Smooth muscle cell (in vitro differentiated cells): ENCODE measurements around the gene CTNNA3. TPM values are rescaled to one million over a fixed set of nuclear protein-coding genes. Genes with fewer than 3 reads are reported as not detected.

Experiments
- DNase-seq: peaks from one replicate; lab custom pipeline; 2025; ENCODE audit not compliant: unreplicated experiment; lab: John Stamatoyannopoulos, UW
- H2AFZ ChIP-seq: fragments of 200-600 bp; sonication (generic); 2 replicates; pipeline ENCODE4 v1.6.0; 2016; ENCODE audit warnings: antibody characterized with exemption, low read depth, mild to moderate bottlenecking
- H3F3A ChIP-seq: fragments of 200-600 bp; sonication (generic); 2 replicates; pipeline ENCODE4 v1.6.0; 2017; ENCODE audit warnings: antibody characterized with exemption, low read depth
- H3K27ac ChIP-seq: fragments of 200-600 bp; sonication (generic); 2 replicates; pipeline ENCODE4 v1.5.1; 2016; ENCODE audit warnings: low read depth, mild to moderate bottlenecking
- H3K27me3 ChIP-seq: fragments of 200-600 bp; sonication (generic); 2 replicates; pipeline ENCODE4 v1.6.1; 2016; ENCODE audit warnings: low read depth, mild to moderate bottlenecking
- H3K36me3 ChIP-seq: fragments of 200-600 bp; sonication (generic); 2 replicates; pipeline ENCODE4 v1.5.1; 2016; ENCODE audit warnings: low read depth
- H3K4me1 ChIP-seq: fragments of 200-600 bp; sonication (generic); 2 replicates; pipeline ENCODE4 v1.5.1; 2016; ENCODE audit warnings: low read depth
- H3K4me2 ChIP-seq: fragments of 200-600 bp; sonication (generic); 2 replicates; pipeline ENCODE4 v1.6.0; 2016; ENCODE audit warnings: mild to moderate bottlenecking
- H3K4me3 ChIP-seq: fragments of 200-600 bp; sonication (generic); 2 replicates; pipeline ENCODE4 v1.5.1; 2016; ENCODE audit warnings: mild to moderate bottlenecking
- H3K79me2 ChIP-seq: fragments of 200-600 bp; sonication (generic); 2 replicates; pipeline ENCODE4 v1.6.0; 2016; ENCODE audit warnings: low read depth, mild to moderate bottlenecking
- H3K9ac ChIP-seq: fragments of 200-600 bp; sonication (generic); 2 replicates; pipeline ENCODE4 v1.6.0; 2016; ENCODE audit warnings: low read depth
- H3K9me3 ChIP-seq: fragments of 200-600 bp; sonication (generic); replicated peaks from 2 replicates; pipeline ENCODE4 v1.5.1; 2016; ENCODE audit warnings: low read depth
- H4K20me1 ChIP-seq: fragments of 200-600 bp; sonication (generic); 2 replicates; pipeline ENCODE4 v1.6.0; 2016; ENCODE audit warnings: low read depth
- CTCF ChIP-seq: fragments of 200-600 bp; sonication (generic); IDR thresholded peaks from 2 replicates; pipeline ENCODE4 v1.5.1; 2017; ENCODE audit warnings: borderline replicate concordance, mild to moderate bottlenecking, antibody characterized with exemption; ENCODE audit not compliant: insufficient read depth, poor library complexity, severe bottlenecking
- WGBS: methylation state at CpG from one replicate; pipeline ENCODE4 v1.1.7; 2016; ENCODE audit warnings: low lambda C conversion rate; 5-methylcytosine and 5-hydroxymethylcytosine counted together
- polyA plus RNA-seq: library from polyadenylated mRNA; unstranded; fragments of >200 nt; fragmentation: Nextera tagmentation; extraction: Ambion mirVana; gene quantifications from 2 replicates; pipeline ENCODE4 v1.2.1, GENCODE V29; 2016
- total RNA-seq: library from RNA; depleted of rRNA; stranded (reverse); fragments of >200 nt; gene quantifications from 2 replicates; pipeline ENCODE4 v1.2.3, GENCODE V29; 2014

The CTNNA3 gene
- total and polyA plus RNA-seq, 2 experiments from 2014 or later = 1.3 TPM; not detected in 1

- H3K9ac ChIP-seq = no peak overlapping the region
- H2AFZ ChIP-seq = peak overlapping the region; percentile 67
- peaks cover 15% of the 10 kb centered on the region for H3F3A ChIP-seq
- H4K20me1 ChIP-seq = no peaks in the 10 kb centered on the region
- DNase-seq = no peak
- H3K79me2 ChIP-seq = no peaks in the 10 kb centered on the region
- no peak for TF ChIP-seq CTCF
- H3K9me3 ChIP-seq = no peaks in the 10 kb centered on the region
- no peak overlapping the region for H3K4me3 ChIP-seq
- no peaks in the 10 kb centered on the region for H3K36me3 ChIP-seq
- peaks cover 3% of the 10 kb centered on the region for H3K27me3 ChIP-seq
- no peak overlapping the region for H3K4me2 ChIP-seq
- 62% methylated on average over 3 of the region's 3 CpGs for WGBS
- H3K27ac ChIP-seq = no peak overlapping the region
- H3K4me1 ChIP-seq = no peaks in the 10 kb centered on the region
Observed at GRCh38 chr10:66180021-66180420, 1516.0 kb downstream of the CTNNA3 start.

- no peaks in the 10 kb centered on the region for H3K27me3 ChIP-seq
- H3K36me3 ChIP-seq = no peaks in the 10 kb centered on the region
- H3K4me1 ChIP-seq = no peaks in the 10 kb centered on the region
- H3K9me3 ChIP-seq = no peaks in the 10 kb centered on the region
- H3K4me2 ChIP-seq = peak overlapping the region; percentile 28
- H3K4me3 ChIP-seq = no peak overlapping the region
- no peak overlapping the region for H2AFZ ChIP-seq
- no peak overlapping the region for H3K9ac ChIP-seq
- DNase-seq = no peak
- peaks cover 15% of the 10 kb centered on the region for H3F3A ChIP-seq
- peak overlapping the region; percentile 14 for H3K27ac ChIP-seq
- no peak for TF ChIP-seq CTCF
- H4K20me1 ChIP-seq = no peaks in the 10 kb centered on the region
- no peaks in the 10 kb centered on the region for H3K79me2 ChIP-seq
- 22% methylated on average over 5 of the region's 5 CpGs for WGBS
Observed at GRCh38 chr10:66176772-66177171, 1519.2 kb downstream of the CTNNA3 start.

GRCh38 chr10:66167816-66168215 is 1528.2 kb downstream of the CTNNA3 start:
- H3K4me2 ChIP-seq = no peak overlapping the region
- no peak overlapping the region for H3K27ac ChIP-seq
- H3K79me2 ChIP-seq = no peaks in the 10 kb centered on the region
- no peak for DNase-seq
- H3K4me1 ChIP-seq = no peaks in the 10 kb centered on the region
- no peak overlapping the region for H3K4me3 ChIP-seq
- 87% methylated on average over 1 of the region's 1 CpG for WGBS
- no peaks in the 10 kb centered on the region for H4K20me1 ChIP-seq
- H3K9ac ChIP-seq = no peak overlapping the region
- H2AFZ ChIP-seq = no peak overlapping the region
- no peaks in the 10 kb centered on the region for H3K9me3 ChIP-seq
- H3F3A ChIP-seq = no peaks in the 10 kb centered on the region
- no peaks in the 10 kb centered on the region for H3K27me3 ChIP-seq
- no peak for TF ChIP-seq CTCF
- H3K36me3 ChIP-seq = no peaks in the 10 kb centered on the region

- Histone ChIP-seq H3K4me1 (no peaks in the 10 kb centered on the region), H3K4me3 (no peak overlapping the region), H3K27me3 (no peaks in the 10 kb centered on the region), H3F3A (no peaks in the 10 kb centered on the region), H4K20me1 (no peaks in the 10 kb centered on the region), H2AFZ (no peak overlapping the region), H3K79me2 (no peaks in the 10 kb centered on the region), H3K36me3 (no peaks in the 10 kb centered on the region), H3K9ac (no peak overlapping the region), H3K27ac (no peak overlapping the region), H3K4me2 (no peak overlapping the region), H3K9me3 (no peaks in the 10 kb centered on the region)
- WGBS = 93% methylated on average over 5 of the region's 5 CpGs
- DNase-seq = no peak
- TF ChIP-seq CTCF = no peak
Observed at GRCh38 chr10:66162560-66163143, 1533.3 kb downstream of the CTNNA3 start.
